ENCODE measurements around the gene NUDT13. TPM values are rescaled to one million over a fixed set of nuclear protein-coding genes. Genes with fewer than 3 reads are reported as not detected.

NUDT13 gene
- total RNA-seq (ENCODE audit: low replicate concordance), result 3.0 and 3.1 TPM in 2 replicates
- long read RNA-seq, partial matches to known transcripts, result 0 of 14 reads
- long read RNA-seq, other reads (novel, unspliced or antisense), result 6 of 14 reads

GRCh38 chr10:73110345-73110849 is at the start of gene NUDT13:
Gene NUDT13, plus strand, starts transcription at chr10:73110455. Its CDS starts 3,911 bp downstream, at chr10:73114366.
- Mint-ChIP-seq H3K4me3 (peak within 1 kb of the TSS; percentile 99), H3K27ac (peak within 1 kb of the TSS; percentile 99), H3K4me1 (ENCODE audit: unreplicated experiment) (peaks cover 6% of the 10 kb centered on the region), H3K36me3 (peaks cover 18% of the 10 kb centered on the region), H3K9me3 (no peaks in the 10 kb centered on the region), H3K27me3 (no peaks in the 10 kb centered on the region)
- no peak for DNase-seq (ENCODE audit: extremely low spot score, unreplicated experiment)
- TF ChIP-seq, protein P1, sequence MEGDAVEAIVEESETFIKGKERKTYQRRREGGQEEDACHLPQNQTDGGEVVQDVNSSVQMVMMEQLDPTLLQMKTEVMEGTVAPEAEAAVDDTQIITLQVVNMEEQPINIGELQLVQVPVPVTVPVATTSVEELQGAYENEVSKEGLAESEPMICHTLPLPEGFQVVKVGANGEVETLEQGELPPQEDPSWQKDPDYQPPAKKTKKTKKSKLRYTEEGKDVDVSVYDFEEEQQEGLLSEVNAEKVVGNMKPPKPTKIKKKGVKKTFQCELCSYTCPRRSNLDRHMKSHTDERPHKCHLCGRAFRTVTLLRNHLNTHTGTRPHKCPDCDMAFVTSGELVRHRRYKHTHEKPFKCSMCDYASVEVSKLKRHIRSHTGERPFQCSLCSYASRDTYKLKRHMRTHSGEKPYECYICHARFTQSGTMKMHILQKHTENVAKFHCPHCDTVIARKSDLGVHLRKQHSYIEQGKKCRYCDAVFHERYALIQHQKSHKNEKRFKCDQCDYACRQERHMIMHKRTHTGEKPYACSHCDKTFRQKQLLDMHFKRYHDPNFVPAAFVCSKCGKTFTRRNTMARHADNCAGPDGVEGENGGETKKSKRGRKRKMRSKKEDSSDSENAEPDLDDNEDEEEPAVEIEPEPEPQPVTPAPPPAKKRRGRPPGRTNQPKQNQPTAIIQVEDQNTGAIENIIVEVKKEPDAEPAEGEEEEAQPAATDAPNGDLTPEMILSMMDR (conservative IDR thresholded peaks at IDR 0.05), result no peak

DNA sequence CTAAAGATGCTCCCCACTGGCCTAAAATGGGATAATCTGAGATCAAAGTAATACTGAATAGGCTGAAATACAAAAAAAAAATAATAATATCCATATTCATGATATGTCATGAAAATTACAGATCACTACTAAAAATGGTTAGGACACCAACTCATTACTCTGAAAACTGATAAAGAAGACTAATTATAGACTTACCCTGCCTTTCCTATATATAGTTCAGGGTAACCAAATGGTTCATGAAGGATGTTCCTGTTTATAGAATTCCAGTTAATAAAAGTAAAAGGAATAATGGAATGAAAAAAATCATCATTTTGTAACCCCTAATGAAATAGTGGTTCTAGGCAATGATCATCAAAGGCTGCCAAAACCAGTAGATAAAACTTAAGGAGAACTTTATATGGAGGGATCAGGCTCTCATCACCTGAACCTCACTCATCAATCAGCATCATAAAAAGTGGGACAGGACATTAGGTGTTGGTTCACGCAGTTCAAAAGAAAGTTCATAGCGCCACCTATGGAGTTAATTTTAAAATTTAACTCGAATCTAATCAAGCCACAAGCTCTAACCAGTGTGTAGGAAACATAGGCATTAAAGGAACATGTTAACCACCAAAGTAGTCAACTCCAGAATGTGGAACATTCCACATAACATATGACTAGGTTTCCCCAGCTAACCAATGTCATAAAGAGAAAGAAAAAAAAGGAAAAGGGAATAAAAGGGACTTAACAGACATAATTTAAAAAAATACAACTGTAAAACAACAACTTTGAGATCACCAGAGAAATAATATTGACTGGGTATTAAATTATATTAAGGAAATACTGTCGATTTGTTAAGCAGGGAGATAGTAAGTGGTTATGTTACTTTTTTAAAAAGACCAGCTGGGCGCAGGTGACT is 49.3 kb upstream of the NUDT13 start:
- TF ChIP-seq, protein P1 (conservative IDR thresholded peaks at IDR 0.05), result peak; percentile 62
- no peaks in the 10 kb centered on the region for H3K9me3 Mint-ChIP-seq
- no peak overlapping the region for H3K27ac Mint-ChIP-seq
- H3K4me1 Mint-ChIP-seq (ENCODE audit: unreplicated experiment), result no peaks in the 10 kb centered on the region
- DNase-seq (ENCODE audit: extremely low spot score, unreplicated experiment), result no peak
- peaks cover 19% of the 10 kb centered on the region for H3K36me3 Mint-ChIP-seq
- no peak overlapping the region for H3K4me3 Mint-ChIP-seq
- H3K27me3 Mint-ChIP-seq, result no peaks in the 10 kb centered on the region

DNA sequence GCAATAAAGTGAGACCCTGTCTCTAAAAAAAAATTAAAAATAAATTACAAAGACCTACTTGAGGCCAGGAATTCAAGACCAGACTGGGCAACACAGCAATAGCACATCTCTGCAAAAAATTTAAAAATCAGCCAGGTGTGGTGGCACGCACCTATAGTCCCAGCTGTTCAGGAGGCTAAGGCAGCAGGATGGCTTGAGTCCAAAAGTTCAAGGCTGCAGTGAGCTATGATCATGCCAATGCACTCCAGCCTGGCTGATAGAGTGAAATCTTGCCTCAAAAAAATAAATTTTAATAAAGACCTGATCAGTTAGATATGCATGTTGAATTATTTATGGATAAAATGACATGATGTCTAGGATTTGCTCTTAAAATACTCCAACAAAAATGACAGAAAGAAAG is 48.5 kb upstream of the NUDT13 start:
- no peaks in the 10 kb centered on the region for H3K27me3 Mint-ChIP-seq
- TF ChIP-seq, protein P1 (conservative IDR thresholded peaks at IDR 0.05), result no peak
- H3K9me3 Mint-ChIP-seq, result no peaks in the 10 kb centered on the region
- H3K4me3 Mint-ChIP-seq, result no peak overlapping the region
- peaks cover 19% of the 10 kb centered on the region for H3K36me3 Mint-ChIP-seq
- DNase-seq (ENCODE audit: extremely low spot score, unreplicated experiment), result no peak
- no peaks in the 10 kb centered on the region for H3K4me1 Mint-ChIP-seq (ENCODE audit: unreplicated experiment)
- H3K27ac Mint-ChIP-seq, result no peak overlapping the region

GRCh38 chr10:73065441-73065840 is 44.8 kb upstream of the NUDT13 start:
- TF ChIP-seq, protein P1 (conservative IDR thresholded peaks at IDR 0.05), result no peak
- H3K4me3 Mint-ChIP-seq, result no peak overlapping the region
- no peak for DNase-seq (ENCODE audit: extremely low spot score, unreplicated experiment)
- H3K9me3 Mint-ChIP-seq, result no peaks in the 10 kb centered on the region
- H3K27me3 Mint-ChIP-seq, result no peaks in the 10 kb centered on the region
- peaks cover 24% of the 10 kb centered on the region for H3K36me3 Mint-ChIP-seq
- no peak overlapping the region for H3K27ac Mint-ChIP-seq
- H3K4me1 Mint-ChIP-seq (ENCODE audit: unreplicated experiment), result no peaks in the 10 kb centered on the region

- Mint-ChIP-seq H3K36me3 (peaks cover 17% of the 10 kb centered on the region), H3K27me3 (no peaks in the 10 kb centered on the region), H3K4me1 (ENCODE audit: unreplicated experiment) (peaks cover 6% of the 10 kb centered on the region), H3K27ac (no peak overlapping the region), H3K9me3 (no peaks in the 10 kb centered on the region), H3K4me3 (no peak overlapping the region)
- TF ChIP-seq, protein P1 (conservative IDR thresholded peaks at IDR 0.05), result no peak
- no peak for DNase-seq (ENCODE audit: extremely low spot score, unreplicated experiment)
Observed at GRCh38 chr10:73073627-73074026, 36.6 kb upstream of the NUDT13 start.

Data from type B pancreatic cell (in vitro differentiated cells).